GM04504 (cell line): ENCODE data around the gene ASNSD1.
A peak's percentile ranks its signal among the peaks of the same experiment; 100 is the strongest.
"Not testable (repeated sequence)": the region's sequence is repeated elsewhere in the genome, so short reads cannot be mapped to it uniquely, and the experiment has no call there.

Experiments used
- DNase-seq: peaks from one replicate; pipeline ENCODE4 v3.0.0-alpha.2; 2012; ENCODE audit warnings: low read depth

ASNSD1 gene

DNA sequence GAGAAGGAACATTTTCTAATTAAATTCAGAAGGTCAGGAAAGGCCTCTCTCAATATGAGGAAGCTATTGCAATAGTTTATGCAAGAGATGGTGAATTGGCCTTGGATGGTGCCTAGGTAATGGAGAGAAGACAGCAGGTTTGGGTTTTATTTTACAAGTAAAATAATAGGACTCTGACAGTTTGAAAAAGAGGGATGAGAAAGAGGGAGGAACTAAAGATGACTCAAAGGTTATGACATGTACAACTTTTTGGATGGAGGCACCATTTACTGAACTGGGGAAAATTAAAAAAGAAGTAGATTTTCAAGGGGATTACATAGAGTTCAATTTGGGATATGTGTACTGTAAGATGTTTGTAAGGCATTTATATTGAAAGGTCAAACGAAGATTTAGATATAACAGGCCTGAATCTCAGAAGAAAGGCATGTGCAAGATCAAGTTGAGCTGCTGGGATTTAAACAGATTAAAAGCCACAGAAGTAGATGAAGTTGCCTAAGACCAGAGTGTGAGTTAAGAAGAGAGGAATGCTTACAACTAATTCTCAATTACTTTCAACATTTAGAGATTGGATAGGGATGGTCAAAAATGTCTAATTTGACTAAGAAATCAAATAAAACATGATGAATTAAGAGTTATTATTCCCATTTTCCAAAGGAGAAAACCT, 12.3 kb upstream of the ASNSD1 start:
- DNase-seq = no peak

DNA sequence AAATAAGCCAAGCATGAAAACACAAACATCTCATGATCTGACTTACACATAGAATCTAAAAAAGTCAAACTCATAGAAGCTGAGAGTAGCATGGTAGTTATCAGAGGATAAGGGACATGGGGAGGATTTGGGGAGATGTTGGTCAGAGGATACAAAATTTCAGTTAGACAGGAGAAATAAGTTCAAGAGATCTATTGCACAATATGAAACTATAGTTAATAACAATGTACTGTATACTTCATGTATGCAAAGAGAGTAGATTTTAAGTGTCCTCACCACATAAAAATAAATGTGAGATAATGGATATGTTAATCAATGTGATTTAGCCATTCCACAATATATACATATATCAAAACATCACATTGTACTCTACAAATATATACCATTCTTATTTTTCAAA, 10.0 kb upstream of the ASNSD1 start:
- DNase-seq = no peak

DNA sequence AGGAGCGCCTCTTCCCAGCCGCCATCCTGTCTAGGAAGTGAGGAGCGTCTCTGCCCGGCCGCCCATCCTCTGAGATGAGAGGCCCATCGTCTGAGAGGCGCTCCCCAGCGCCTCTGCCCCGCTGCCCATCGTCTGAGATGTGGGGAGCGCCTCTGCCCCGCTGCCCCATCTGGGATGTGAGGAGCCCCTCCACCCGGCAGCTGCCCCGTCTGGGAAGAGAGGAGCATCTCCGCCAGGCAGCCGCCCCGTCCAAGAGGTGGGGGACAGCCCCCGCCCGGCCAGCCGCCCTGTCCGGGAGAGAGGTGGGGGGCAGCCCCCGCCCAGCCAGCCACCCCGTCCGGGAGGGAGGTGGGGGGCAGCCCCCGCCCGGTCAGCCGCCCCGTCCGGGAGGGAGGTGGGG, 7.8 kb upstream of the ASNSD1 start:
- not testable (repeated sequence) for DNase-seq

DNA sequence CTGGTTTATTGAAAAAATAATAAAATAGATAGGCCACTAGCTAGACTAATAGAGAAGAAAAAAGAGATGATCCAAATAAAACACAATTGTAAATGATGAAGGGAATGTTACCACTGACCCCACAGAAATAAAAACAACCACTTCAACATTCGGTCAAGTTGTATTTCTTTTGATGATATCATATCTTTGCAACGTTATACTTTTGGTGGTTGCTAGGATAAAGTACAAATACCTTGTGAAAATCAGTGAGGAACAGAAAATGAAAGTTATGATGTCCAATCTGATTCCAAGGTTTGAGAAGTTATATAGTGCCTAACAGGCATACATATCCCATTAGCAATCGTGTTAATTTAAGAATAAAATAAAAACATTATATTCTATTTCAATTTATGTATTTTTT, 6.6 kb upstream of the ASNSD1 start:
- DNase-seq = no peak

DNA sequence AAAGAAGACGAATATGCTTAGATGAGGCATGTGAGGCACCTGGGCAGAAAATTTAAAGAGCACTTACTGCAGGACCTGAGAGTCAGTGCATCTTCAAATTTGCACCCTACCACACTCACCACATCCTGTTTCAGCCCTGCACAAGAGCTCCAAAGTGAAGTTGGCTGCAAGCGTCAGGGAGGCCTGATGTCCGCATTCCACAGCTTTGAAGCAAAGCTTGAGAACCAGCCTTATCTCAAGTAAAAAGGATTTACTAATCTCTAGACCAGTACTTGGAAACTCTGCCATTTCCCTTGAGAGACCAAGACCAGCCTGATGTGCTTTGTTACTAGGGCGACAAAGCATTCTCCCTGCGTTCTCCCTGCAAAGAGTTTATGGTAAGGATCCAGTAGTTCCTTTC, 3.4 kb upstream of the ASNSD1 start:
- no peak for DNase-seq

DNA sequence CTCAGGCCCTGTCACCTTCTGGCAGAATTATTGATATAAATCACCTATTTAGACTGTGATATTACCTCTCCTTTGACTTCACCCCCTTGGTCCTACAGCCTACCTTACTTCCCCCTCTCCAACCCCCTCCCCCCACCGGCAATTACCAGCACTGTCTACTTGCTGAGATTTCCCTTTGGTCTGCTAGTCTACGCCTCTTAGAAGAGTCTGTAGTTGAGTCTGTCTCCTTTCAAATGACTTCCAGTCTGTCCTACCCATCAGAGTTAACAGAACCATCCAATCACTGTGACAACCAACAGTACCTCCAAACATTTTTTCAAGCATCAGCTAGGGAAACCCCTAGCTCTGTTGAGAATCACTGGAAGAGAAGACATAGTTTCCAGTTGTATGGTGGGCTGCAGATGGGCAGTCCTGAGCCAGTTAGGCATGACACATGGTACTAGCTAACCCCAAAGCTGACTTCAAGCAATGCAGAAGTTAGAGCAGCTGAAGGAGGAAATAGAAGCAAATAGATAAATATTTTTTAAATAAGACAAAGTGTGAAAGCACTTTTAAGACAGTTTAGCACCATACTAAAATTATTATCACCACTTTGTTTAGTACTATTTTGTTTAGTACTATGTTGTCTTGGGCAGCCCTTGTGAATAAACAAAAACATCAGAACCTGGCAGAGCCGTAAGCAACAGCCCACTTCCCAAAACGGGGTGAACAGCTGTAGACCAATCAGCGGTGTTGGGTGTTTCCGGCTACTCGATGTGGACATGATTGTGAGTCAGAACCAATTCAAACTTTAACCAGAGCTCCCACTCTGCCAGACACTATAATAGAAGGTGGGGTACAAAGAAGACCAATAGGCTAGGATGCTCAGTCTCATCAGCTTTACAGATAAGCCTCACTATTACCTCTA, 2.7 kb upstream of the ASNSD1 start:
- DNase-seq = no peak

DNA sequence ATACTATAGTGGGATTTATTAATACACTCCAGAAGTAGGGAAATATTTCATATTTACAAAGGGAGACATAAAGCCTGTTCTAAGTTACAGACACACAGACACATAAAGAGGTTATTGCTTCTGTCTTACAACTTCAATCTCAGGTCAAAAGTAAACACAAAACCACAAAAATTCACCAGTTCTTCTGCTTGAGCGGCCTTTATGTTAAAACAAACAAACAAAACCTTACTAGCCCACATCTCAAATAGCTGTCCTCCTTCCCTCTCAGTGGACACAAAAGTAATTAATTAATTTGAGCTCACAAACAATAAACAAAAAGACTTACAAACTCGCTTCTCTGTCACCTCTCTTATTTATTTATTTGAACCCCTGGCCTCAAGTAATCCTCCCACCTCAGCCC, 1.5 kb upstream of the ASNSD1 start:
- DNase-seq = no peak

DNA sequence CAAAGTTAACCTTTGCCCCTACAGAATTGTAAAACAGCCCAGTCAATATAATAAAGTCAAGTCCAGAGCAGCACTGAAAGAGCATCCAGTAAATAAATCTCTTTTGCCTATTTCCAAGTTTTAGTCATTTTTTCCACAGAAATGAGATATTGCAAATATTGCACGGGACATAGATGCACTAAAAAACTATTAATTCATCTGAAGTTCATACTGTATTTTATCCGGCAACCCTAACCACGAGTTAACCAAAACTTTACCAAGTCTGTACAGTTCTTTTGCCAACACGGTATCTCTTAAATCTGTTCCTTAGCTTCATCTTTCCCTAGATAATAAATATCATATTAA, 484 bp upstream of the ASNSD1 start:
- DNase-seq = no peak

DNA sequence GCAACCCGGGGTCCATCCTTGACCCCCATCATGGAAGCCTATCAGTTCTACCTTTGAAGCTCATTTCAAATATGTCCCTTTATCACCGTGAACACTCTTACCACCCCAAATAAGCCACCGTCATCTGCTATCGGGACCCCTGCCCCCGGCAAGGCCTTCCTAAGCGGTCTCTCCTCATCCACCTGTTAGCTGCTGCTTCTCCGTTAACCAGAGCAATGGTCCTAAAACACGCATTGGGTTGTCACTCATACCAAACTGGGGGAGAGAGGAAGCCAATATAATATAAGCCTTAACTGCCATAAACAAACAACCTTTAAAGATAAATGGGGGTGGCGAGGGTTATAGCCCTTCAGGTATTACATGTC, 680 bp downstream of the ASNSD1 start:
- DNase-seq = no peak

DNA sequence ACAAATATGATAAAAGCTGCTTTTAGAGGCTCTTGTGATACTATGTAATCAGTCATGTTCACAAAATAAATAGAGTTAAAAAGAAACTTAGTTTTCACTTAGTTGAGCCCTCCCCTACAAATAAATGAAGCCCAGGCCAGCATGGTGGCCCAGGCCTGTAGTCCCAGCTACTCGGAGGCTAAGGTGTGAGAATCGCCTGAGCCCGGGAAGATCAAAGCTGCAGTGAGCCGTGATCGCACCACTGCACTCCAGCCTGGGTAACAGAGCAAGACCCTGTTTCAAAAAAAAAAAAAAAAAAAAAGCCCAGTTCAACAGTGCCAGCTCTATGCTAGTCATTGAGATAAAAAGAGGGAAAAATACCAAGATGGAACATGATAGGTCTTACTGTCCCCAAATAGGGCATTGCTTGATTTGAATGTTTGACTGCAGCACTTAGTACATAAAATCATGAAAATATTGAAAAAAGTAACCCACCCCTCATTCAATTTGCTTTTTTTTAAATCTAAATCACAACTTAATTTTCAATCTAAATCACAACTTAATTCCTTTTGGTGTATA, 1.5 kb downstream of the ASNSD1 start:
- no peak for DNase-seq

DNA sequence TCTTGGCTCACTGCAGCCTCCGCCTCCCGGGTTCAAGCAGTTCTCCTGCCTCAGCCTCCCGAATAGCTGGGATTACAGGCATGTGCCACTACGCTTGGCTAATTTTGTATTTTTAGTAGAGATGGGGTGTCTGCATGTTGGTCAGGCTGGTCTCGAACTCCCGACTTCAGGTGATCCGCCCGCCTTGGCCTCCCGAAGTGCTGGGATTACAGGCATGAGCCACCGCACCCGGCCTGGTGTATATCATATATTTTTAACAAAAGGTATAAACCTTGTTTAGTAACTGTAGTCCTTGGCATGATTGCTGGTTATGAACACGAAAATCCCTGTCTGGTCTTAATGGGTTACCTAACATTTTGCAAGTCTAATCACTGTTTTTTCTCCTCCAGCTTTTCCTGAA, 2.1 kb downstream of the ASNSD1 start:
- not testable (repeated sequence) for DNase-seq

DNA sequence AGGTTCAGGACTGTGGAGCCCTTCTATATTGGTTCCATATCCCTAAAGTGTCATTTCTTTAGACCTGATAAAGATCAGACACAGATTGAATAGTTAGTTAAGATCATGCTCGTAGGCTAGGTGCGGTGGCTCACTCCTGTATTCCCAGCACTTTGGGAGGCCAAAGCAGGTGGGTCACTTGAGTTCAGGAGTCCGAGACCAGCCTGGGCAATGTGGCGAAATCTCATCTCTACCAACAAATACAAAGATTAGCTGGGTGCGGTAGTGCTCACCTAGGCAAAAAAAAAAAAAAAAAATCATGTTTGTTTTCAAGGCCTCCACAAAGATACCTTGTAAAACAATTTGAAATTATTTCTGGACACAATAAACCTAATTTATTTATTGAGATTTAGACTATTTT, 8.7 kb downstream of the ASNSD1 start:
- no peak for DNase-seq

DNA sequence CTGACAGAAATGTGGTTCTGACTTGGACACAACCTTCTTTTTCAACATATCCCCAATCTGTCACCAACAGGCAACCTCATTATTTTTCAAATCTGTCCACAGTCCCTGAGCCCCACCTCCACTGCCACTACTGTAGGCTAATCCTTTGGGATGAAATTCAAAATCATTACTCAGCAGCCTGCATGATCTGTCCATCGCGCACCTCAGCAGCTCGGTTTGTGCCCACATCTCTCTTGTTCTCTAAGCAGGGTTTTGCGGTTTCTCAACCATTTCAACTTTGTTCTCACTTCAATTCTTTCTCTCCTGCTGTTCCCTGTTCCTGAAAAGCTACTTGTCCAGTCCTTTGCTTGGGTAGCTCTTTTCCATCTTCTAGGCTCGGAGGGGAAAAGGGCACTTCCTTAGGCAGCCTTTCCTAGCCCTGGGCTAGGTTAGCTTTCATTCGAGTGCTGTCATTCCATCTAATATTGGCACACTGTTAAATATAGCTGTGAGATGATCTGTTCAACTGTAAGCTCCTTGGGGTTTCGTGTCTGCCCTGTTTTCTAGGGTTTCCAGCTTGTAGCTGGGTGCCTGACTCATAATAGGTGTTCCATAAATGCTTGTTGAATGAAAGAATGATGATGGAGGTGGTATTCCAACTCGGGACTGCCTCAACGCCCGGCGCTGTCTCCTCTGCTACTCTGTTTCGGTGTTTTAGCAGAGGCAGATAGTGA, 12.6 kb downstream of the ASNSD1 start:
- DNase-seq = no peak

DNA sequence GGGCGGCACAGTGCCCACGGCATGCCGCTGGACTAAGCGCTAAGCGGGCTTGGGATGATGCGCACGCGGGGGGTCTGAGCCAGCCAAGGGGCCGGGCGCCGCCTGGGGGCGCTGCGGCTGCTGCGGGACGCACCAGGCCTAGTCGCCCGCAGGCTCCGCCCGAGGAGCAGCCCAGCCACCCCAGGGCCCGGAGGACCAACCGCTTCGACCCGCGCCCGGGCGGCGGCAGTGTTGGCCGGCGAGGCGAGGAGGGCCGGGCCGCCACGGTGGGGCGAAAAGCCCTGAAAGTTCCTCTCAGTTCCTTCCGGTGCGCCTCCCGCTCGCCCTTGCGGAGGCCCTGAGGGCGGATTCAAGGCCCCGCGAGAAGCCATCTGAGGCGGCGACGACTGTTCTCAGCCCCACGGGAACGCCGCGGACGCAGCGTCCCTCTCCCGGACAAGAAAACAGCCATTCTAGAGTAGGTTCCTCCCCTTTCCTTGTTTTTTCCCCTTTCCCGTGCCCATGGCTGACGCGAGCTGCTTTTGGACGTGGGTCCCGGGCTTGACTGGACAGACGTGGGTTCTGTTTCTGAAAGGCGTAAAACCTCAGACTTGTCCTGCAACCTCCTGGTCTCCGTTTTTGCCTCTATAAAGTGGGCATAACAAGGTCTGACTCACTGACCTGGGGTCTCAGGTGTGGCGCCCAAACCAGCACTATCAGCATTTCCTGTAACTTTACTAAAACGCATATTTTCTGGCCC, 13.3 kb downstream of the ASNSD1 start, which contains the start of gene ANKAR:
Gene ANKAR, plus strand, starts transcription at position 297 of the 739 bp plus-strand sequence. CDS start 1,821 bp downstream, outside the sequence.
- DNase-seq = peak; percentile 87

DNA sequence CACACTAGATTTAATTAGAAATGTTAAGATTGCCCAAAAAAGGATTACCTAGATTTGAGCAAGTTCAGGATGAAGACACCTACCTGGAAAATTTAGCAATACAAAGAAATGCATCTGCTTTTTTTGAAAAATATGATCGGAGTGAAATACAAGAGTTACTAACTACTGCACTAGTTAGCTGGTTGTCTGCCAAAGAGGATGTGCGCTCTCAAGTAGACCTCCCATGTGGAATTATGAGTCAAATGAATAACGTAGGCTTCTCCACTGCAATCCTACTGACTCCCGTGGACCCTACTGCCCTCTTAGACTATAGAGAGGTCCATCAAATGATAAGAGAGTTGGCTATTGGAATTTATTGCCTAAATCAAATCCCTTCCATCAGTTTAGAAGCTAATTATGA, 15.2 kb downstream of the ASNSD1 start:
- DNase-seq = no peak

DNA sequence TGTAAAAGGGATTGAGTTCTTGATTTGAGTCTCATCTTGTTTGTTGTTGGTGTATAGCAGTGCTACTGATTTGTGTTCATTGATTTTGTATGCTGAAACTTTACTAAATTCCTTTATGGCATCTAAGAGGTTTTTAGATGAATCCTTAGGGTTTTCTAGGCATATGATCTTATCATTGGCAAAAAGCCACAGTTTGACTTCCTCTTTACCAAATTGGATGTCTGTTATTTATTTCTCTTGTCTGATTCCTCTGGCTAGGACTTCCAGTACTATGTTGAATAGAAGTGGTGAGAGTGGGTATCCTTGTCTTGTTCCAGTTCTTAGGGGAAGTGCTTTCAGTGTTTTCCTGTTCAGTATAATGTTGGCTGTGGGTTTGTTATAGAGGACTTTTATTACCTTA, 18.0 kb downstream of the ASNSD1 start:
- DNase-seq = no peak

DNA sequence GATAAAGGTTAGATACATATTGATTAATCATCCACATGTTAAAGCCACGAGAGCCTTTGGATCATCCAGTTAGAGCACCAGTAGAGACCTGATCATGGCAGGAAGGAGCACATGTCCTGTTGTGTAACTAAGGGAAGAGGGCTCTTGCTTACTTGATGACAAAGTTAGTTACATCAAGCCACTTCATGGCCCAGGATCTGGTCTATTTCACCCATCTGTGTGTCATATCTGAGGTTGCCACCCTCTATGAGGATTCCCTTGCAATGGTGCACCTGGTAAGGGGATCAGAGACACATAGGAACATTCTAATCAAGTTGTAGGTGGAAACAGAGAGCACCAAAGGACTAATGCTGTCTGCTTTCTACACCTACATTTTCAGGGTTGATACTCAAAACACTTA, 19.9 kb downstream of the ASNSD1 start:
- no peak for DNase-seq

DNA sequence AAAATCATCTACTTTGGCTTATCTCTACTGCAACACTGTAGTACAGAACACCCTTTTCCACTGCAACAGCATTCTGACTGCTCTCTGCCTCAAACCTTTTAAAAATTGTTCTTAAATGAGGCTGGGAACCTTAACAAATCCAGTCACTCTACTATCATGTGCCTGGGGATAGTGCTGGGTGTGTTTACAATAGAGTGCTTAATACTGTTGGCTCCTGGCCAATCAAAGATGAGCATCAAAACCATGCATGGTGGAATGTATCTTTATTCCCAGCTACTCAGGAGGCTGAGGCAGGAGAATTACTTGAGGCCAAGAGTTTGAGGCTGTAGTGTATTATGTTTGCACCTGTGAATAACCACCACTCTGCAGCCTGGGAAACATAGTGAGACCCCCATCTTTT, 20.6 kb downstream of the ASNSD1 start:
- DNase-seq = no peak

DNA sequence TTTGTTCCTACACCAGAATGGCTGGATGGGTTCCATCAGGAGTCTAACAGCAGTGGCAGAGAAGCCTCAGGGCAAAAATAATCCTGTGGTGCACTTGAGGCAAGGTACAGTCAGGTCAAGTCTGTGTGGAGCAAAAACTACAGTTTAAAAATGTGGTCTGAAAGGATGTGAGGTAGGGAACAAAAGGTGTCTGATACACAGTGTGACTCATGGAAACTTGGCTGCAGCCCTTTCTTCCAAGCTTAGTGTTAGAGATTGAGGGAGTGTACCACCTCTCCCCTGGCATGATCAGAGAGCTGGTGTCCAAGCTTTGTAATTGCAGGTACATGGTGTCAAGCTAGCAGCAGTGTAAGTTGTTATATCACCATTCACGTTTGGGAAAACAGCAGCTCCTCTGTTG, 22.1 kb downstream of the ASNSD1 start:
- no peak for DNase-seq

DNA sequence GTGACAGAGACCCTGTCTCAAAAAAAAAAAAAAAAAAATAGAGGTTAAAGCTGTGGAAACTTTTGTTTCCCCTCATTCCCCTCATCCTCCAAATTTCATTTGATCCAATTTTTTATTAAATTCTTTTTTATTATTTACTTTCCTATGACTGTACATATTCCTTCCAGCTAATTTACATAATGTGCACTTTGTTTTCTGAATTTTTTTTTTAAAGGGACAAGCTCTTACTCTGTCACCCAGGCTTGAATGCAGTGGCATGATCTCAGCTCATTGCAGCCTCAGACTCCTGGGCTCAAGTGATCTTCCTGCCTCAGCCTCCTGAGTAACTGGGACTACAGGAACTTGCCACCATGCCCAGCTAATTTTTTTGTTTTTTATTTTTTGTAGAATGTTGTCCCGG, 23.6 kb downstream of the ASNSD1 start:
- no peak for DNase-seq

DNA sequence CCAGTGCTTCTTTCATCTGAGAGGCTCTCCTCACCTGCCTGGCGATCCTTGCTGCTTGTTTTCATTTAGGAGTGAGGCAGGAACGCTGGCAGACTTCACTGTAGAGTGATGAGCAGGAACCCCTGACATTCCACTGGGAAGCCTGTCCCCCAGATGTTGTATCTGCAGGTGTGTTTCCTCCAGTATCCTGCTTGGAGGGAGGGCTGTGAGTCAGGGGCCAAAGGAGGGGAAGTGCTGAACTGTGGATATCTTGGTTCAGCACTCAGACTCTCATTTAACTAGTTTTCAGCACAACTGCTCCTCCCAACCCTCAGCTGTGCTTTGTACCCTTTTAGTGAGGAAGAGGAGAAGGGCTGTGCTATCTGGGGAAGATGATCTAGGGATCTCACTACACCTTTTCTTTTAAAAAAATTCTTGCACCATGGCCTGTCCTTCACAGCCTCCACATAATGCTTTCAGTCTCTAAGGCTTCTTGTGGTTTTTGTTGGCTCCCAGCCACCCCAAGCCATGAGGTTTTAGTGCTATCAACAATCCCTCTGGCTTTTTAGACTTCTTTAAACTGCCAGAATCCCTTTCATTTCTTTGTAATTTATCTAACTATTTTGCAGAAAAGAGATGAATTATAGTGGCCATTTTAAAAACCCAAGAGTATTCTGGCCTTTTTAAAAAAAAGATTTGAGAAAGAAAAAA, 24.4 kb downstream of the ASNSD1 start:
- no peak for DNase-seq
